Measurements from ENCODE around the gene SGCD.
A peak's percentile ranks its signal among the peaks of the same experiment; 100 is the strongest.

SGCD gene

GRCh38 chr5:156778139-156778706 lies 451.3 kb downstream of the SGCD start:
- no peak for DNase-seq (ENCODE audit: low spot score)

- DNase-seq (ENCODE audit: low spot score) = no peak
Measured at GRCh38 chr5:156778752-156779151, 451.8 kb downstream of the SGCD start.

DNA sequence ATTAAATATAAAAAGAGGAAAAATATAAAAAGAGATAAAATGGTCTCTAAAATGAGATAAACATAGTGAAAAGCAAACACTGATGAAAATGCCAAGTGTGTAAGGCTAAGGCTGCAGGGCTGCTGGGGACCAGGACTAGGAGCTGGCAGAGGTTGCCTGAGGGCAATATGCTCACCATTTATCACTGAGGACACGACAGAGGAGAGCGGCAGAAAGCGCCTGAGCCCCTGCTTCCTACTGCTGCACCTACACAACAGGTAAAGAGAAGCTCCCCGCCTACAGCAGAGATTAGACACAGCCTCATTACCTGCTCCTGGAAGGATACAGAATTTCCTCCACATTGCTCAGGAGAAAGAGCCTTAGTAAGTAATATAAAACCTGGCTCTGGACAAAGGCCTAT lies 452.5 kb downstream of the SGCD start:
- DNase-seq (ENCODE audit: low spot score) = no peak

GRCh38 chr5:156783092-156783491 lies 456.1 kb downstream of the SGCD start:
- no peak for DNase-seq (ENCODE audit: low spot score)

GRCh38 chr5:156794687-156795086 lies 467.7 kb downstream of the SGCD start:
- DNase-seq (ENCODE audit: low spot score) = no peak

- DNase-seq (ENCODE audit: low spot score) = no peak
Measured at GRCh38 chr5:156798201-156798600, 471.2 kb downstream of the SGCD start.

DNA sequence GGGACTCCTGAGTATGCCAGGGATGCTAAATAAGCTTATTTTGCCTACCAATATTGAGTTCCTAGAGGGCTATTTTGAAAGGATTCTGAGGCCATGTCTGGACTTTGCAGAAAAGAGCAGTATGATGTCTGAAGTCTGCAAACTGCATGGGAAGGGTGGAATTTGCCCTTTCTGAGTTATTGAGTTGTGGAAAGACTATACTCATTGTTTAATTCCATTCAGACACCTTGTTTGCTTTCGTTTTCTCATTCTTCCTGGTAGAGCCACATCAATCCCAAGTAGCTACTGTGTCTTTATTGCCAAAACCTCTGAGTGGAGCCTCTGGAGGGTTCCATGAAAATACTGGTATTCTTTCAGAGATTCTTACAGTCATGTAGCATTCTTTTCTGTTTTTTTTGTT lies 472.2 kb downstream of the SGCD start:
- DNase-seq (ENCODE audit: low spot score) = no peak

GRCh38 chr5:156800929-156801328 lies 474.0 kb downstream of the SGCD start:
- DNase-seq (ENCODE audit: low spot score) = no peak

GRCh38 chr5:156802501-156802900 lies 475.5 kb downstream of the SGCD start:
- DNase-seq (ENCODE audit: low spot score) = no peak

DNA sequence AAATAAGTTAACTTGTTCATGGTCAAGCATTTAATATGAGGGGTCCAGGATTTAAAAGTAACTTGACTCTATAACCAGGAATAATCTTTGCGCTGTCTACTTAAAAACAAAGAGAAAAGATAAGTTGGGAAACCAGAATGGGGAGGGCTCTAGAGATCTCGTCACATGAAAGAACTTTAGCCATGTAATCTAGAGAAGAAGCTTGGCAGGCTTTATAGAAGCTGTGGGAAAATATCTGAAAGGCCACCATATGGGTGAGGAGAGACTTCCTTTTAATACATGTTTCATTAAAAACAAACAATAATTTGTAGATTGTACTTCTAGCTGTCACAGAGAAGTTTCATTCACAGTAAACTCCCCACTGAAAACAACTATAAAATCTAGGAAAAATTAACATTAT lies 476.4 kb downstream of the SGCD start:
- DNase-seq (ENCODE audit: low spot score) = no peak

- DNase-seq (ENCODE audit: low spot score) = no peak
Measured at GRCh38 chr5:156812959-156813358, 486.0 kb downstream of the SGCD start.

DNA sequence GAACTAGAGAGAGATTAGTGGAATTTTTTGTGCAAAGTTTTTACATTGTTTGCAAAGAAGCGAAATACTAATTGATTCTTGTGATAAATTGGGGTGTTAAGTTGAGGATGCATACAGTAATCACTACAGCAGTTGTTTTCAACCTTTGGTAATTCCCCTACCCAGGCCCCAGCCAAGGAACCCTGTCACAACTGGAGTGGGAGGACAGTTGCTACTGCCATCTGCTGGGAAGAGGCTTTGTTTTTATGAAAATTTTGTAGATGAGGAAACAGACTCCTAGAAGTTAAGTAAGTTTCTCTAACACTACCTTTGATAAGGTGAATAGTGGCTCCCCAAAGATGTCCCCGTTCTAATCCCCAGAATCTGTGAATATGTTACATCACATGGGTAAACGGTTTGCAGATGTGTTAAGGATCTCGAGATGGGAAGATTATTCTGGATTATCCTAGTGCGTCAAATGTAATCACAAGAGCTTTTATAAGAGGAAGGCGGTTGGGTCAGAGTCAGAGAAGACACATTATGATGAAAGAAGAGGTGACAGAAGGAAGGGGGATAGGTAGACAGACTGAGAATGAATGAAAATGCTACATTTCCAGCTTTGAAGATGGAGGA lies 489.1 kb downstream of the SGCD start:
- peak; percentile 9 for DNase-seq (ENCODE audit: low spot score)

Measured in LoVo (cell line).